ENCODE data around the gene CCR6.

CCR6 gene

GRCh38 chr6:167134448-167135328, 11.8 kb downstream of the CCR6 start:
- Histone ChIP-seq H3K27ac (ENCODE audit: low read length) (no peak overlapping the region), H3K4me1 (ENCODE audit: low read length) (peaks cover 9% of the 10 kb centered on the region), H4K20me1 (ENCODE audit: insufficient read depth, low read length) (no peaks in the 10 kb centered on the region), H3K36me3 (replicated peaks; ENCODE audit: low read depth, low read length) (no peaks in the 10 kb centered on the region), H2AFZ (ENCODE audit: low read depth, low read length) (no peak overlapping the region), H3K4me2 (ENCODE audit: low read length) (no peak overlapping the region), H3K9me3 (ENCODE audit: insufficient read depth, low read length) (no peaks in the 10 kb centered on the region), H3K27me3 (ENCODE audit: low read depth, low read length) (peaks cover 30% of the 10 kb centered on the region), H3K9ac (ENCODE audit: low read length) (no peak overlapping the region), H3K4me3 (ENCODE audit: low read length) (no peak overlapping the region), H3K79me2 (ENCODE audit: low read length) (no peaks in the 10 kb centered on the region)
- TF ChIP-seq CTCF (IDR thresholded peaks at IDR 0.05; ENCODE audit: low read depth, low read length) (no peak), EZH2phosphoT487 (IDR thresholded peaks at IDR 0.05; ENCODE audit: low read depth) (no peak)

GRCh38 chr6:167136376-167136775, 13.5 kb downstream of the CCR6 start:
- Histone ChIP-seq H3K9ac (ENCODE audit: low read length) (no peak overlapping the region), H2AFZ (ENCODE audit: low read depth, low read length) (no peak overlapping the region), H3K27me3 (ENCODE audit: low read depth, low read length) (peaks cover 33% of the 10 kb centered on the region), H3K27ac (ENCODE audit: low read length) (no peak overlapping the region), H3K36me3 (replicated peaks; ENCODE audit: low read depth, low read length) (no peaks in the 10 kb centered on the region), H3K4me3 (ENCODE audit: low read length) (no peak overlapping the region), H4K20me1 (ENCODE audit: insufficient read depth, low read length) (no peaks in the 10 kb centered on the region), H3K79me2 (ENCODE audit: low read length) (no peaks in the 10 kb centered on the region), H3K4me1 (ENCODE audit: low read length) (peaks cover 14% of the 10 kb centered on the region), H3K9me3 (ENCODE audit: insufficient read depth, low read length) (no peaks in the 10 kb centered on the region), H3K4me2 (ENCODE audit: low read length) (no peak overlapping the region)
- TF ChIP-seq EZH2phosphoT487 (IDR thresholded peaks at IDR 0.05; ENCODE audit: low read depth) (no peak), CTCF (IDR thresholded peaks at IDR 0.05; ENCODE audit: low read depth, low read length) (no peak)

GRCh38 chr6:167137081-167137480, 14.2 kb downstream of the CCR6 start:
- Histone ChIP-seq H3K36me3 (replicated peaks; ENCODE audit: low read depth, low read length) (no peaks in the 10 kb centered on the region), H3K9ac (ENCODE audit: low read length) (no peak overlapping the region), H3K9me3 (ENCODE audit: insufficient read depth, low read length) (no peaks in the 10 kb centered on the region), H2AFZ (ENCODE audit: low read depth, low read length) (no peak overlapping the region), H3K27me3 (ENCODE audit: low read depth, low read length) (peaks cover 33% of the 10 kb centered on the region), H3K79me2 (ENCODE audit: low read length) (no peaks in the 10 kb centered on the region), H3K4me3 (ENCODE audit: low read length) (no peak overlapping the region), H4K20me1 (ENCODE audit: insufficient read depth, low read length) (no peaks in the 10 kb centered on the region), H3K27ac (ENCODE audit: low read length) (no peak overlapping the region), H3K4me1 (ENCODE audit: low read length) (peaks cover 21% of the 10 kb centered on the region), H3K4me2 (ENCODE audit: low read length) (no peak overlapping the region)
- TF ChIP-seq EZH2phosphoT487 (IDR thresholded peaks at IDR 0.05; ENCODE audit: low read depth), result no peak
- TF ChIP-seq CTCF (IDR thresholded peaks at IDR 0.05; ENCODE audit: low read depth, low read length), result no peak

GRCh38 chr6:167137881-167138280, 15.0 kb downstream of the CCR6 start:
- no peak for TF ChIP-seq CTCF (IDR thresholded peaks at IDR 0.05; ENCODE audit: low read depth, low read length)
- no peak for TF ChIP-seq EZH2phosphoT487 (IDR thresholded peaks at IDR 0.05; ENCODE audit: low read depth)

More at GRCh38 chr6:167137881-167138280, 15.0 kb downstream of the CCR6 start:
- Histone ChIP-seq H2AFZ (ENCODE audit: low read depth, low read length) (no peak overlapping the region), H3K4me1 (ENCODE audit: low read length) (peaks cover 21% of the 10 kb centered on the region), H3K4me2 (ENCODE audit: low read length) (no peak overlapping the region), H3K9ac (ENCODE audit: low read length) (no peak overlapping the region), H3K4me3 (ENCODE audit: low read length) (no peak overlapping the region), H3K27me3 (ENCODE audit: low read depth, low read length) (peaks cover 36% of the 10 kb centered on the region), H3K79me2 (ENCODE audit: low read length) (no peaks in the 10 kb centered on the region), H4K20me1 (ENCODE audit: insufficient read depth, low read length) (no peaks in the 10 kb centered on the region), H3K36me3 (replicated peaks; ENCODE audit: low read depth, low read length) (no peaks in the 10 kb centered on the region), H3K9me3 (ENCODE audit: insufficient read depth, low read length) (no peaks in the 10 kb centered on the region), H3K27ac (ENCODE audit: low read length) (no peak overlapping the region)
